Epidermal melanocyte (primary cell): ENCODE measurements around the gene DHFR.
A peak's percentile ranks its signal among the peaks of the same experiment; 100 is the strongest.
"Not testable (repeated sequence)": the region's sequence is repeated elsewhere in the genome, so short reads cannot be mapped to it uniquely, and the experiment has no call there.

Experiments used
- DNase-seq: peaks from one replicate; pipeline ENCODE4 v3.0.0; 2011; ENCODE audit warnings: low spot score; ENCODE audit not compliant: insufficient read length

Gene DHFR

DNA sequence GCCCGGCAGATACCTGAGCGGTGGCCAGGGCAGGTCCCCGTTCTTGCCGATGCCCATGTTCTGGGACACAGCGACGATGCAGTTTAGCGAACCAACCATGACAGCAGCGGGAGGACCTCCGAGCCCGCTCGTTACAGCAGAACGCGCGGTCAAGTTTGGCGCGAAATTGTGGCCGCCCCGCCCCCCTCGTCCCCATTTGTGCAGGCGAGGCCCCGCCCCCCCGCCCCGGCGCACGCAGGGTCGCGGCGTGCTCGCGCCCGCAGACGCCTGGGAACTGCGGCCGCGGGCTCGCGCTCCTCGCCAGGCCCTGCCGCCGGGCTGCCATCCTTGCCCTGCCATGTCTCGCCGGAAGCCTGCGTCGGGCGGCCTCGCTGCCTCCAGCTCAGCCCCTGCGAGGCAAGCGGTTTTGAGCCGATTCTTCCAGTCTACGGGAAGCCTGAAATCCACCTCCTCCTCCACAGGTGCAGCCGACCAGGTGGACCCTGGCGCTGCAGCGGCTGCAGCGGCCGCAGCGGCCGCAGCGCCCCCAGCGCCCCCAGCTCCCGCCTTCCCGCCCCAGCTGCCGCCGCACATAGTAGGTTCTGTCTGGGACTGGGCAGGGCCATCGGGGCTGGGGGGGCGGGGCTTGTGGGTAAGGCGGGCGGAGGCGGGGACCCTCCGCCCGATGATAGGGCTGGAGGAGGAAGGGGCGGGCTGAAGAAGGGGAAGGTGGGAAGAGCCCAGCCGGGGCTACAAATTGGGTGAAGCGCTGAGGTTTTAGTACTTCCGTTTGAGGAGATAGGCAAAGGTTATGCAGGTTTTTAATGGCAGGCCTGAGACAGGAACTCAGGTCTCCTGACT lies at the start of gene DHFR, which contains the start of gene MSH3:
Gene DHFR (minus strand): TSS at position 593 of the 840 bp plus-strand sequence. CDS start 494 bp downstream, at position 99.
Gene MSH3 (plus strand): TSS at position 262 of the 840 bp plus-strand sequence. CDS start 76 bp downstream, at position 338.
- DNase-seq: peak; percentile 86

GRCh38 chr5:80704221-80704620 lies 49.4 kb upstream of the DHFR start:
- no peak for DNase-seq

GRCh38 chr5:80703747-80704146 lies 49.0 kb upstream of the DHFR start:
- no peak for DNase-seq

- DNase-seq: no peak
Measured at GRCh38 chr5:80703291-80703690, 48.5 kb upstream of the DHFR start.

DNA sequence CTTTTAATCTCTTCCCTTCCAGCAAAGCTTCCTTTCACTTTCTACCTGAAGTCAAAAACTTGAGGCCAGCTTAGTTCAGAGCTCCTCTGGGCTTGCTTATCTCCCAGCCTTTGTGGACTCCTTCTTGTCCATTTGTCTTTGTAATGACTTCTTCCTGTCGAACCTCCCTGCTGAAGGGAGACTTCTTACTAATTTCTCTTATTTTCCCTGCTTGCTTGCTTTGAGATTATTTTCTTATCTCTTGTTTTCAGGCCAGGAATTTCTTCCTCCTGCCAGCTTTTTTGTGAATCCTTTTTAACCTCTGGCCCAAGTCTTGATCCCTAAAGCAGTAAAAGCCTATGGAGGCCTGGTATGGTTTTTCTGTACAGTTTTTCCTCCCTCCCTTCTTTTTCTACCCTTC lies 46.8 kb upstream of the DHFR start:
- no peak for DNase-seq

- no peak for DNase-seq
Measured at GRCh38 chr5:80698369-80698768, 43.6 kb upstream of the DHFR start.

DNA sequence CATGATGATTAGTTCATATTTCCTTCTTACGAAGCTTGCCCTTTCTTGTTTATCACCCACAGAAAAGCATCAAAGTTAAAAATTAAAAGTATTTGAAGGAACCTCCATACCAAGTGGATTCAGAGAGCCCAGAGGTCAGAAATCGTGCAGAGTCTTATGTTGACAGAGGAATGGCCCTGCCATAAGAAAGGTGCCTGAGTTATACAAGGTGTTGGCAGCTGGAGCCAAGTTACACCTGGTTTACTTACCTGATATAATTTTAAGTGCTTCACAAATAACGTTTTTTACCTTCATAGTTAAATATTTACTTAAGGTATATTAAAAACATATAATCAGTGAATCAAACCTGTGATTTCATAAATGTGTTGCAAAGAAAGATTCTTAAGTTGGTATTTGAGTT lies 42.3 kb upstream of the DHFR start:
- DNase-seq: no peak

GRCh38 chr5:80696450-80696849 lies 41.7 kb upstream of the DHFR start:
- DNase-seq: no peak

DNA sequence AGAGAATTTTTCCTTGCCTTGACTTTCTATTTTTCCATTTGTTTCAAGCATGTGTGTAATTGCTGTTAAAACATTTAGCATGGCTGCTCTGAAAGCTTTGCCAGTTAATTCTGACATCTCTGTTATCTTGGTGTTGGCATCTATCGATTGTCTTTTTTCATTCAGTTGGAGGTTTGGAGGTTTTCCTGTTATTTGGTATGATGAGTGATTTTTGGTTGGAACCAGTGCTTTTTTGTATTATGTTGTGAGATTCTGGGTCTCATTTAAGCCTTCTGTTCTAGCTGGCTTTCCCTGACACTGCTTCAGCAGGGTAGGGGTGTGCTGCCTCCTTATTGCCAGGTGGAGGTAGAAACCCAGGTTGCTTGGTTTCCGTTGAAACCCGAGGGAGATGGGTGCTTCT lies 40.9 kb upstream of the DHFR start:
- DNase-seq: no peak

DNA sequence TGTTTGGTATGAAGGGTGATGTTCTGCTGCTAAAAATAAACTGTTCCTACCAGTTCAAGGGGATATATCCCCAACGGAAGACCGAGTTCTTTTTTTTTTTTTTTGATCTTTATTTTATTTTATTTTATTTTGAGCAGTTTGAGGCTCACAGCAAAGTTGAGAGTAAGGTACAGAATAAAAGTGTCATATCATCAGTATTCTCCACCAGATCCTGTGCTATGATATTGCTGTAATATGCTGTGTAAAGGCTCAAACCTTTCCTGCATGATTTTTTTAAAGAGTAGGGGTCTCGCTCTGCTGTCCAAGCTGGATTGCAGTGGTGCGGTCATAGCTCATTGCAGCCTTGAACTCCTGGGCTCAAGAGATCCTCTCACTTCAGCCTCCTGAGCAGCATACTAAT lies 34.8 kb upstream of the DHFR start:
- DNase-seq: no peak

DNA sequence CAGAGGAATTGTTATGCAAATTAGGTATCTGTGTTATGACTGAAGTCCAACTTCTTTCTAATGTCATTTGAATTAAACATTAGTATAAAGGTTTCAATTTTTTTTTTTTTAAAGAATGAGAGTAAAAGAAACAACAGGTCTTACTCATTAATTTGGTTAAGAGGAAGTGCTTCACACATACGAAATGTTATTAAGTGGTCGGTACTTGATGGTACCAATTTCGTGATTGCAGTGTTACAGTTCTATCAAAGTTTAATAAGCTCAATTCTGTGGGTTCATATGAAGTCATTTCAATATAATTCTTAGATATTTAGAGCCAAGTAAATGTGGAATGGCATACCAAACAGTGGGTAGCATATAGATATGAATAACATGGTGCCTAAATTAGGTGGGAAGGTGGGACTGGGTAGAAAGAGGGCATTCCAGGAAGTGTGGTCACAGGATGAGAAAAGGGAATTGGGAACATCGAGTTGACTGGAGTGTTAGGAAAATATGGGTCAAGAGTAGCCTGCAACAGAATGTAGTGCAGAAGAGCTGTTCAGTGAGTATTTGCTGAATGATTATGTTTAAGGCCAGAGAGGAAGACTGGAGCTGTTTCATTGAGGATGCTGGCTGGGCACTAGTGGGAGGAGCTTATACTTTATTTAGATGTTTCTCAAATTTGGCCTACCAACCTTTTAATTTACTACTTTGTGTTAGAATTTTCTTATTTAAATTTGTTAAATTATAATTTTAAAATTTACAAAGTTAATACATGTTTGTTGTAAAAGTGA lies 34.1 kb upstream of the DHFR start:
- DNase-seq: no peak

- DNase-seq: no peak
Measured at GRCh38 chr5:80686757-80687156, 32.0 kb upstream of the DHFR start.

DNA sequence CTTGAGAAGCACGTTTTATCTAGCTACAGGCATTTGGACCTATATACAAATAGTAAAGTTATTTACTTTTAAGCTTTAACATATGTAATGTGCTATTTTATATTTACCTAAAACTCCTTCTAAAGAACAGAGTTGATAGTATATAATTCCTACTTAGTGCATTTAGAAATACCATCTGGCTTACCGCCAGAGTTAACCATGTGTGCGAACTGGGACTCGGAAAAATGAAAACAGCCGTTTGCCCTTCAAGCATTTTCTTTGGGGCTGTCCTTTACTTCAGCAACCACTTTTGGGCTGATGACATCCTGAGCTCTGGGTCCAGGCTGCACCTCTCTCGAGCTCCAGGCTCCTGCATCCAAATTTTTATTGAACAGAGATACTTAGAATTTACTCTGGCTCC lies 21.9 kb upstream of the DHFR start:
- DNase-seq: no peak

DNA sequence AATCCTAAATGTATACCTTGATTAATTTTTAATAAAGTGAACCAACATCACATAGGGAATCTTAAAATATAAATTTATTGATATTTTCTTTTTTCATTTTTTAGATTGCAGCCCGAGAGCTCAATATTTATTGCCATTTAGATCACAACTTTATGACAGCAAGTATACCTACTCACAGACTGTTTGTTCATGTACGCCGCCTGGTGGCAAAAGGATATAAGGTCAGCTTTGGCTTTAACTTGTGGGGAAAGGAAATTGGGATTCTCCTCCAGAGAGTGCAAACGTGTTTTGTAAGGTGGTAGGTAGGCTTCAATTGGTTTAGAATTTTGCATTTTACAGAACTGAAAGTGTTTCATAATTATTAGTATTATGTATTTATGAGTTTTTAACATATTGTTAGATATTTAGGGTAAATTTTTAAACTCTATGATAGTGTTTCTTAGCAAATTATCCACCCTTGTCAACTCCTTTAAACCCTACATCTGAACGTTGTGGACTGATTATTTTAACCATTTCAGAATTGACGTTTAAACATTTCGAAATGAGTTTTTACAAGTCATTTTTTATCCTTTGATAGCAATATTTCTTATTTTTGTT lies 17.5 kb upstream of the DHFR start:
- DNase-seq: peak; percentile 37

DNA sequence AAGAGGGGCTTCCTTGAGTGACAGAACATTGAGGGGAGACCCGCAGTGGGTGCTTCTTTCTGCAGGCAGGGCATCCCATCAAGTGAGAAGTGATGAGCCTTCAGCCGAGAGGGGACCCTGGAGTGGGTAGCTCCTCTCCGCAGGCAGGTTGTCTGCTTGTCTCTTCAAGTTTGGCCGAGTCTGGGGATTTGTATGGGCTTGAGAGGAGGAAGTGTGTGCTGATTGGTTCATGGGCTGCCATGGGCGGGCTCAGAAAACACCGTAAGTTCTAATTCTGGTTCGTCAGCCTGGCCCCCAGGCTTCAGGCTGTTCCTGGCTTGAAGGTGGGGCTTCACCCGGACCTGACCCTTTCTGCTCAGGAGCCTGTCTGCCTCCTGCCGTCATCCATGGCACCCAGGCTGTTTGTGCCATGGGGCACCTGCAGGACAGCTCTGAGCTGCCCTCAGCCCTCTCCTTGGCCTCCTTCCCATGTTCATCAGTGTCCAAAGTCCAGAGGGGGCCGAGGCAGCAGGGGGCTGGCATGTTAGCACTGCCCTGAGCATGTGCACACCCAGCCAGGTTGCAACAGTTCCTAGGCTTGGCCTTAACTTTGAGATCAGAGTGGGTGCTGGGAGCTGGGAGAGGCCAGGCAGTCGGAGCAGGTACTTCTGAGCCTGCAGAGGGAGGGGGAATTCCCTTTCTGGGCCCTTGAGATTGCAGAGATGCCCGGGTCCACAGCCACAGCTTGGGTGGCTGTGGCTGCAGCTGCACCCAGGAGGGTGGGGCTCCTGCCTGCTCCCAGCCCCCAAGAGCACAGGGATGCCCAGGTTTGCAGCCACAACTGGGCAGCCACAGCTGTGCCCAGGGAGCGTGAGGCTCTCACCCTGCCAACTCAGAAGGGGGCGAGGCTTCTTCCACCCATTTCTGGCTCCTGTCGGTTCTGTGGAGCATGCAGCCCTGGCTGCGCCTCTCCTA lies 13.5 kb upstream of the DHFR start:
- DNase-seq: no peak

- DNase-seq: no peak
Measured at GRCh38 chr5:80667384-80667783, 12.6 kb upstream of the DHFR start.

GRCh38 chr5:80665057-80665456 lies 10.3 kb upstream of the DHFR start:
- no peak for DNase-seq

- no peak for DNase-seq
Measured at GRCh38 chr5:80662108-80662507, 7.3 kb upstream of the DHFR start.

- DNase-seq: not testable (repeated sequence)
Measured at GRCh38 chr5:80660661-80661060, 5.9 kb upstream of the DHFR start.

DNA sequence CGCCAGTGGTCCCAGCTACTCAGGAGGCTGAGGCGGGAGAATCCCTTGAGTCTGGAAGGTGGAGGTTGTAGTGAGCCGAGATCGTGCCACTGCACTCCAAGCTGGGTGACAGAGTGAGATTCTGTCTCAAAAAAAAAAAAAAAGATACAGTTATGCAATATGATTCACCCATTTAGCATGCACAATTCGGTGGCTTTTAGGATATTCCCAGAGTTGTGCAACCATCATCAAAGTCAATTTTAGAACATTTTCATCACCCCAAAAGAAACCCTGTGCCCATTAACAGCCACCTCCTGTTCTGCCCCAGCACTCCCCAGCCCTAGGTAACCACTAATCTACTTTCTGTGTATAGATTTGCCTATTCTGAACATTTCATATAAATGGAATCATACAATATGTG lies 4.3 kb upstream of the DHFR start:
- no peak for DNase-seq

GRCh38 chr5:80656425-80656824 lies 1.6 kb upstream of the DHFR start:
- no peak for DNase-seq
